GM19397 (cell line): ENCODE results near the gene SRSF2.
"Not testable (repeated sequence)": the region's sequence is repeated elsewhere in the genome, so short reads cannot be mapped to it uniquely, and the experiment has no call there.

ENCODE experiments used
- ATAC-seq: cut with Tn5 transposase; IDR thresholded peaks from one replicate; pipeline ENCODE4 v1.9.1; 2021; ENCODE audit warnings: mild to moderate bottlenecking, moderate library complexity; ENCODE audit not compliant: unreplicated experiment

SRSF2 gene

DNA sequence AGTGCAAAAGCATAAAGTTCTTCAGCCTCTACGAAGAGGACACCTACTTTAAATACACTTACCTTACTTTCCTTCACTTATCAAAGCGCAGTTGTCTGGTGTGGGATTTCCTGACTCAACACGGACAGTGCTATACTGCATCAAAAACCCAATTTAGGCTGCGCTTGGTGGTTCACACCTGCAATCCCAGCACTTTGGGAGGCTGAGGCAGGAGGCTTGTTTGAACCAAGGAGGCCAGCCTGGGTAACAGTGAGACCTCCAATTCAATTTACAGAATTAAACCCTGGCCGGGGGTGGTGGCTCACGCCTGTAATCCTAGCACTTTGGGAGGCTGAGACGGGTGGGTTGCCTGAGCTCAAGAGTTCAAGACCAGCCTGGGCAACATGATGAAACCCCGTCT lies 14.9 kb downstream of the SRSF2 start:
- ATAC-seq, result no peak

- no peak for ATAC-seq
Observed at GRCh38 chr17:76721463-76721862, 15.7 kb downstream of the SRSF2 start.

DNA sequence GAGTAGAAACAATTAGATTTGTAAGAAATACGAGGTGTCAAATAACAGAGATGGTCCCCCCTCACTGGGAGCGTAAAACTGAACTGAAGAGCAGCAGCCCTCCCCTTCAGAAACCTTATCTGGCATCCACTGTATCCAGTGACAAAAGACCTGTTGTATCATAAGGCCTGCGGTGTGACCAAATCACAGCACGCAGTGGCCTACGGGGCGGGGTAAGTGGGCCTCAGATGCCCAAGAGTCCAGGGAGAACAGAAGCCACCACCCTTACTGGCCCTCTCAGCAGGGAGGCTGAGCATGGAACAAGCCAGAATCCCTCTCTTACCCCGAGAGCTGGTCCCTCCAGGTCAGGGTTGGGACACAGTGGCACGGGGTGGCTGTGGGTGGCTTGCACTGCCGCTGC lies 16.2 kb downstream of the SRSF2 start:
- ATAC-seq, result no peak

DNA sequence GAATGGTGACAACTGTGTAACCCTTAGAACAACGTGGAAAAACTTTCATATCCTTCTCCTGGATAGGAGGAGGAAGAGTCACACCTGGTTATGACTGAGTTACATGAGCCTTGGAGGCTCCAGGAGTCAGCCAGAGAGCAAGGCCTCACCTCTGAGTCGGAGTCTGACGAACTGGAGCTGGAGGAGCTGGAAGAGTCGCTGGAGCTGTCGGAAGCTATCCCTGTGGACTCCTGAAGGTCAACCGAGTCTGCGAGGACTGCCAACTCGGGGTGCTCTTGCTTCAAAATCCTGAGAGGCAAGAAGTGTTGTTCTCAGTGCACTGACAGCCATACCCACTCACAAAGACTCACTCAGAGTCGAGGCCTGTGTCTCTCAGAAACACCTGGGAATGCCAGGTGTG lies 16.9 kb downstream of the SRSF2 start:
- no peak for ATAC-seq

- no peak for ATAC-seq
Observed at GRCh38 chr17:76718516-76718915, 18.6 kb downstream of the SRSF2 start.

GRCh38 chr17:76716839-76717215 lies 20.3 kb downstream of the SRSF2 start:
- ATAC-seq, result no peak

DNA sequence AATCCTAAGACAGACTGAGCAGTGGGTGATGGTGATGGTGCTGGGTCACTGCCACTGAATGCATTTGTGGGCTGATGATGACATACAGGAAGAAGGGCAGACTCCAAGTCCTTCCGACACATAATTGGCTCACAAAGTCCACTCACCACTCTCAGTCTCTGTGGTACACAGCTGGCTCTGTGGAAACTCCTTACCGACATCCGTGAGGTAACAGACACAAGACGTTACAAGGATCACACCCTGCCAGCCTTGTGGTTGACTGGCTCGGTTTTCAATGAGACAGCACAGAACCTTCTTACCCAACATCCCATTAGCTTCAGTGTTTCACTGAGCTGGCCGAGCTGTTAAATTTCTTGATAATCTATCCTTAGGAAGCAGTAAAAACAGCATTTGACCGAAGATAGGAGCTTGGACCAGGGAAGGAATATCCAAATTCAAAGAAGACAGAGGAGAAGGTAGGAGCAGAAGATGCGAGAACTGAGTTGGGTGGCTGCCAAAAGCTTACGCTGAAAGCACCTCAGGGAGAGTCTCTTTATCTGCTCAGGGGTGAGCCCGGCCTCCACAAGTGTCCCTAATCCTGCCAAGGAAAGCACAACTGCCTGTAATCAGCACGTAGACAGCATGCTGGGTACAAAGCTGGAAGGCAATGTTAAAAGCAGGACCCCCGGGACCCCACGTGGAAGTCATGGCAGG lies 20.8 kb downstream of the SRSF2 start:
- ATAC-seq, result no peak

GRCh38 chr17:76715496-76715830 lies 21.7 kb downstream of the SRSF2 start:
- no peak for ATAC-seq

- no peak for ATAC-seq
Observed at GRCh38 chr17:76714822-76715495, 22.2 kb downstream of the SRSF2 start.

GRCh38 chr17:76714336-76714735 lies 22.8 kb downstream of the SRSF2 start:
- ATAC-seq, result no peak

DNA sequence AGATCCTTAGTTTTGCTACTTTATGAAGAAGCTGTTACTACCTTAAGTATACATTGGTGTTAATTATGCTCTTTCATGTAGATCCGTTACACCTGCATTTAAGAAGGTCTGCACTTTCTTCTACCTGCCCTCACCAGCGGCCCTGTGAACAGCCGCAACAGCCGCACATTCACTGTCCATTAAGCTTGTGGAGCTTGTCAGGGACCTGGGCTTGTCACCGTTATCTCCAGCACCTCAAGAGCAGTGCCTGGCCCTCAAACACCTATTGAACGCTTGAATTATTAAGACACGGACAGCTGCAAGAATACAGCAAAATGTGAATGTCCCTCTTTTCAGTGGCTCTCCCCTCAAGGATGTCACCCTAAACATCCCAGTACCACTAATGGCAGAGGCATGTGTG lies 23.4 kb downstream of the SRSF2 start:
- ATAC-seq, result no peak

- ATAC-seq, result not testable (repeated sequence)
Observed at GRCh38 chr17:76712321-76712720, 24.8 kb downstream of the SRSF2 start.

DNA sequence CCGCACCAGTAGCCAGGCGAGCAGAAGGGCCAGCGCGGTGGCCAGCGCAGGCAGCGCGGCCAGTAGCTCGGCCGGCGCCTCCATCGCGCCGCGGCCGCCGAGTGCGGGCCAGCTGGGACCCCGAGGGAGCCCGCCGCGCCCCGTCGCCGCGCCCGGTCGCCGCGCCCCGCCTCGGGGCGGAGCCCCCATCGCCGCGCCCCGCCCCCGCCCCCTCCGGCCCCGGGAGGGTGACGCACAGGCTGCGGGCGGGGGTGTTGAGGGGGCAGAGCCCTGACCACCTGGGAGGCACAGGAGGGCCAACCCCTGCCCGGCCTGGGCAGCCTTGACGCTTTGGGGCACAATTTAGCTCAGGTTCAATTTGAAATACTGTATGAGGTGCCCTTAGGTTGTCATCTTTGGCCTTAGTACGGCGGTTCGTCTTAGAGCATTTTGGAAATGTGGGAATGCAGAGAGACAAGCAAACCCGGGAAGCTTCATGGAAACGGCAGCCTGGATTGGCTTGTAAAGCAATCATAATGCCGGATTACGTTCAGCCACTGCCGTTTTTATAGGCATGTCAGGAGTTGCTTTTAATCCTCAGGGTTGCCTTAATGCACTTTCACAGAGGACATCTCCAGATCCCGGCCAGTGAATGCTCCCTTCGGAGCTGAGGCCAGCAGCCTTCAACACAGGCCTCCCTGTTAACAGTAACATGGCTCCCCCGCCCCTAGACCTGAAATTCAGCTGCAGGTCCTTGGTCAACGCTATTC lies 26.1 kb downstream of the SRSF2 start, which contains the start of gene MXRA7:
Gene MXRA7 (minus strand): TSS at position 103 of the 749 bp plus-strand sequence. CDS start 19 bp downstream, at position 84.
- no peak for ATAC-seq

DNA sequence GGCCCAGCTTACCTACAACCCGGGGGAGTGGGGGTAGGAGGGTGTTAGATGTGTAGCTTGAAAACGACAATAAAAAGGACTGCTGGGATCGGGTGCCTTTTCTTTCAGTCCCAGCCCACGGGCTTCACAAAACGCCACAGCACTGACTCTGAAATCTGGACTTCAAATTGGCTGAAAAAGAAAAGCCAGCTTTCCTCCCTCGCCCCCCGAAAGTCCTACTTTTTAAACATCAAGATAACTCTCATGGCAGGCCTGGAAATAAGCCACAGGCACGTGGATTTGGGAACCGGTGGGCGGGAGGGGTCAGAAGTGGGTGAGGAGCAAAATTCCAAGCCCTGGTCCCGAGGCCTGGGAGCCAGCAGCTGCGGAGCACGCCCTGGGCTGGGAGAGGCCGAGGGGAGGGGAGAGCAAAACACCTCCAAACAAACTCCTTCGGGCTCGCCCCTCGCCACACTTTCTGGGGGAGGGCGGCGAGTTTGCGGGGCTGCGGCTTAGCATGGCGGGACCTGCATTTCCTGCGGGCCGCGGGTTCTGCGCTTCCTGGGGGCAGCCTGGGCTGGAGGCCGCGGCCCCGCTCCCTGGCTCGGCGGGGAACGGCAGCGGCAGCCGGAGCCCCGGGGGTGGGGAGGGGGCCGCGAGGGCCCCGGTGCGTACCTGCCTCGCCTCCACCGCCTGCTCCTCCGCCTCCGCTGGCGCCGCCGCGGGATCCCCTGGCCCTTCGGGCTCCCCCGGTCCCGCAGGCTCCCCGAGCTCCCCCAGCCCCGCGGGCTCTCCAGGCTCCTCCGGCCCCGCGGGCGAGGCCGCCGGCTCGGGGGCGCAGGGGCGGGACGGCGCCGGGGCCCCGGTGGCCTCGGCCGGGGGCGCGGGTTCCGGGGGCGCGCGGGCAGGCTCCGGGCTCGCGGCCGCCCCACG lies 26.9 kb downstream of the SRSF2 start:
- not testable (repeated sequence) for ATAC-seq

DNA sequence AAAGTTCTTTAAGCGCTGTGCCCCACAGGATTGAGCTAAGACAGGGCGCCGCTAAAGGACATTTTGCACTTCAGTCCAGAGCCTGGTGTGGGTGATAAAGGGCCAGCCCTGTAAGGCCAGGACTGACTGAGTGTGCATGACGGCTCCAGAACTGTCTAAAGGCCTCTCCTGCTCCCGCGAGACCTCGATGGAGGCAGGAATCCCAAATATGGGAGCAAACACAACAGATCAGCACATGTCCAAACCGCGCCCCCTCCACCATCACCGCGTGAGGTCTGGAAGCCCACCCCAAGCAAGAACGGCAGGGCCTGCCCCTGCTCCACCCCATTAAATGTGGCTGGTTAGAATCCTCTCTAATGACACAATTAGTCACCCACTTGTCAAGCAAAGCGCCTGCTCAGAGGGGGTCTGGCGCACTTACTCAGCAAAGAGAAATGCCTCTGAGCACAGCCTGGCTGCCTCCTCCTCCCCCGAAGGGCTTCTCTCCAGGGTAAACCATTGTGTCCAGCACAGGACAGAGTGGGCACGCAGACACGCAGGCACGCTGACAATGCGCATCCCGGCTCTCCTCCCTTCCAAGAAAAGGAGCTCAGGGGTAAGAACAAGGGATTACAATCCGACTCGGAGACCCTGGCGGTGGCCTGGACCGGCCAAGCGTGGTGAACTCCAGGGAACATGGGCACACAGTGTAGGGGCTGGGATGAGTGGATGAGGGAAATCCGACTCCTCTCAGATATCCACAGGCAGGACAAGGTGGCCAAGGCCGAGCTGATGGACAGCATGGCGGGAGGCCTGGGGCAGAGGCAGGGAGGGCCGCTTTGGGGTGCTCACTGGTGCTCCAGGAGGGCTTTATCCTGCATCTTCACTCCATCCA lies 27.8 kb downstream of the SRSF2 start:
- no peak for ATAC-seq

- no peak for ATAC-seq
Observed at GRCh38 chr17:76707985-76708807, 28.9 kb downstream of the SRSF2 start.

DNA sequence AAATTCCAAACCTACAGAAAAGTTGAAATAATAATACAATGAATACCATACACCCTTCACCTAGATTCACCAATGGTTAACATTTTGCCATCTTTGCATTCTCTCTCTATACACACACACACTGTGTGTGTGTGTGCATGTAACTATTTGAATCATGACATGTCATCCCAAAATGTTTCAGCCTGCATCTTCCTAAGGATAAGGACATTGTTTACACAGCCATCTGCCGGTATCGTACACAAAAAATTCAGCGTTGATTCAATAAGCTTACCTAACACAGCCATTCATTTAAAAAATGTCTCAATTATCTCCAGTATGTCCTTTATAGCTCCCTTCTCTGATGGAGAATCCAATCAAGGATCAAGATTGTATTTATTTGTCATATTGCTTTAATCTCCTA lies 30.3 kb downstream of the SRSF2 start:
- no peak for ATAC-seq

DNA sequence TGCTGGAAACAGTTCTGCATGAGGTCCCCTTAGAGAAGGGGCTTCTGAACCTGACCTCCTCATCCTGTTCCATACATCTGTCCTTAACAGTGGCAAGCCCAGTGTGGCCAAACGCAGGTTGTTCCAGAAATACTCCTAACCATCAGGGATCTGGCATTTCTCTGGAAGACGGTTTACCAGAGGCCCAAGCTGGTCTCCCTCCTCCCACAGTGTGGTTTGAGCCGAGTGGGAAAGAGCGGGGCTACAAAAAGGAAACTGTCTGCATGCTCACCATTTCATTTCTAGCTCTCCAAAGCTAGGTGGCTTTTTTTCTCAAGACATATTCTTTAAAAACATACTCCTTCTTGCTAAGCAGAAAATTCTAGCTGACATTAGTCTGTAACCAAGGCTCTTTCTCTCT lies 32.3 kb downstream of the SRSF2 start:
- no peak for ATAC-seq

GRCh38 chr17:76702941-76703637 lies 34.0 kb downstream of the SRSF2 start:
- no peak for ATAC-seq
